ENCODE results near the gene CTRB2.

CTRB2 gene

DNA sequence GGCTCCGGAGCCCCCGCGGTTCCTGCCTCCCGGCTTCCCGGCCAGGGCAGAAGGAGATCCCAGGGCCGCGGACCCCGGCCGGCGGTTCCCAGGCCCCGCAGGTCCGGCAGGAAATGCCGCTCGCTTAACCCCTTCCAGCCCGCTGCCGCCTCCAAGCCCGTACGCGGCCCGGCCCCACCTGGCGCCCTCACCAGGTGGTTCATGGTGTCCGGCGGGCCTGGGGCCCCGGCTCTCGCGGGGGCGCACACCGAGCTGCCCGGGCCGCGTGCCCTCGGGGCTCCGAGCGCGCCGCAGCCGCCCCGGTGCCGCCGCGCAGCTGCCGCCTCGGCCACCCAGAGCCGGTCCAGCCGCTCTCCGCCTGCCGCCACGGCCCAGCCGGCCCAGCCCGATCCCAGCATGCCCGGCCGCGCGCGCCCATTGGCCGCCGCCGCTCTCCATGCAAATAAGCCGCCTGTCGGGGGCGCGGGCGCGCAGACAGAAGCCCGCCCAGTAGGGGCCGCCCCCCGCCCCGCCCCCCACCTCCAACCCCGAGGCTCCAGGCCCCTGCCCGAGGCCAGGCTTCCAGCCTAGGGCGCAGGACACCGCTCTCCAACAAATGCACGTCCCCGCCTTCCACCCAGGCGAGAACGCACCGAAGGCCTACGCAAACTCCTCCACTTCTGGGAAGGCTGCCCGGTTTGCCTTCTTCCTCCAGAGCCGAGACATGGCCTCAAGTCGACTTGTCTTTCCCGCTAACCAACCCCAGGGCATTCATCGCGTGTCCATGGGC is 44.5 kb upstream of the CTRB2 start, which contains the start of gene BCAR1:
Gene BCAR1 (minus strand): TSS at position 345 of the 769 bp plus-strand sequence. CDS start 142 bp downstream, at position 203.
- peak within 1 kb of the TSS; percentile 82 for H3K4me3 ChIP-seq (replicated peaks; ENCODE audit: low read depth, low read length)
- TF ChIP-seq, protein P1, sequence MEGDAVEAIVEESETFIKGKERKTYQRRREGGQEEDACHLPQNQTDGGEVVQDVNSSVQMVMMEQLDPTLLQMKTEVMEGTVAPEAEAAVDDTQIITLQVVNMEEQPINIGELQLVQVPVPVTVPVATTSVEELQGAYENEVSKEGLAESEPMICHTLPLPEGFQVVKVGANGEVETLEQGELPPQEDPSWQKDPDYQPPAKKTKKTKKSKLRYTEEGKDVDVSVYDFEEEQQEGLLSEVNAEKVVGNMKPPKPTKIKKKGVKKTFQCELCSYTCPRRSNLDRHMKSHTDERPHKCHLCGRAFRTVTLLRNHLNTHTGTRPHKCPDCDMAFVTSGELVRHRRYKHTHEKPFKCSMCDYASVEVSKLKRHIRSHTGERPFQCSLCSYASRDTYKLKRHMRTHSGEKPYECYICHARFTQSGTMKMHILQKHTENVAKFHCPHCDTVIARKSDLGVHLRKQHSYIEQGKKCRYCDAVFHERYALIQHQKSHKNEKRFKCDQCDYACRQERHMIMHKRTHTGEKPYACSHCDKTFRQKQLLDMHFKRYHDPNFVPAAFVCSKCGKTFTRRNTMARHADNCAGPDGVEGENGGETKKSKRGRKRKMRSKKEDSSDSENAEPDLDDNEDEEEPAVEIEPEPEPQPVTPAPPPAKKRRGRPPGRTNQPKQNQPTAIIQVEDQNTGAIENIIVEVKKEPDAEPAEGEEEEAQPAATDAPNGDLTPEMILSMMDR (IDR thresholded peaks at IDR 0.05; ENCODE audit: low read depth, low read length, missing control alignments): no peak
- peak; percentile 79 for DNase-seq (ENCODE audit: extremely low read depth, low read depth)

DNA sequence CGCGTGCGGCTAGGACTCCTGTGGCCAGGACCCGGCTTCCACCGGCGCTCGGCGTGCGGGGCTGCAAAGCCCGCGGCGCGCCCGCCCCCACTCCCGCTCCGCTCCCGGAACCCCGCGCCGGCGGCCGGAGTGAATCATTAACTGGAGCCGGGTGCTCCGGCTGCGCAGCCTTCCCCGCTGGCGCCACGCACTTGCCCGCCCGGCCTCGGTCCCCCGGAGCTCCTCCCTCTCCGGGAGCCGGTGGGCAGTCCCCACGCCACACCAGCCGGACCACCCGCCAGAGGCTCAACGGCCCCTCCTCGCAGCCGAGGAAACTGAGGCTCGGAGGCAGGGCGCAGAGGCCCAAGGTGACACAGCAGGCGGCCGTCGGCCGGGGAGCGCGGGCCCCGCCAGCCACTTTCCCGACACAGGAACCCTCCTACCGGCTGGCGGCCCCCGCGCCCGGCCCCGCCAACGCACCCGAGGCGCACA is 43.9 kb upstream of the CTRB2 start:
- TF ChIP-seq, protein P1 (IDR thresholded peaks at IDR 0.05; ENCODE audit: low read depth, low read length, missing control alignments): no peak
- H3K4me3 ChIP-seq (replicated peaks; ENCODE audit: low read depth, low read length): peak overlapping the region; percentile 82
- DNase-seq (ENCODE audit: extremely low read depth, low read depth): no peak

DNA sequence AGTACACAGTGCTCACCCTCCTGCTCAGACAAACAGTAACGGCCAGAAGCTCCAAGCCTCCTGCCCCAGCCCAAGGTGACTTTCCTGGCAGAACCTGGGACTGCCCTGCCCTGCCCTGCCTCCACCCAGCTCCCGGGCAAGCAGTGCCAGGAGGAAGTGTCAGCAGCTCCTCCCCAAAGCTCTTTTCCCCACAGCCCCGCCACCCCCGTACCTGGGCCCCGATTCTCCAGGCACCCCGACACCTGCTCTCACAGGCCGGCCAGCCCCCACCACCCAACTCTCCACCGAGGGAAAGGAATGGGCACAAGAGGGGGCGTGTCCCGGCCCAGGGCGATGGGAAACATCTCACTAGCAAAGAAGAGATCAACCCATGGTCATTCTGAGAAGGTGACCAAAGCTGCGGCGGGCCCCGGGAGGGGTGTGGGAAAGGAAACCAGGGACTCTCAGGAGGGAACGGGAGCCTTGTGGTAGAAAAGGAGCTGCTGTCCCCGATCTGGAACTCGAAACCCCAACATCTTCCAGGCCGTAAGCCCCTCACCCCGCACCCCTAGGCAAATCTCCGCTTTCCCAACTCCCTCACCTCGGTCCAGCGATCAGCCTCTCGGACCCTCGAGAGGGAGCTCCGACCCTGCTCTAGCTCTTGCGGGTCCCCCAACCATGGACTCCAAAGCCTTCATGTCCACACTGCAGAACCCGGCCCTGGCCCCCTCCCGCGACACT is 43.3 kb upstream of the CTRB2 start:
- peak overlapping the region; percentile 82 for H3K4me3 ChIP-seq (replicated peaks; ENCODE audit: low read depth, low read length)
- DNase-seq (ENCODE audit: extremely low read depth, low read depth): no peak
- TF ChIP-seq, protein P1 (IDR thresholded peaks at IDR 0.05; ENCODE audit: low read depth, low read length, missing control alignments): no peak

DNA sequence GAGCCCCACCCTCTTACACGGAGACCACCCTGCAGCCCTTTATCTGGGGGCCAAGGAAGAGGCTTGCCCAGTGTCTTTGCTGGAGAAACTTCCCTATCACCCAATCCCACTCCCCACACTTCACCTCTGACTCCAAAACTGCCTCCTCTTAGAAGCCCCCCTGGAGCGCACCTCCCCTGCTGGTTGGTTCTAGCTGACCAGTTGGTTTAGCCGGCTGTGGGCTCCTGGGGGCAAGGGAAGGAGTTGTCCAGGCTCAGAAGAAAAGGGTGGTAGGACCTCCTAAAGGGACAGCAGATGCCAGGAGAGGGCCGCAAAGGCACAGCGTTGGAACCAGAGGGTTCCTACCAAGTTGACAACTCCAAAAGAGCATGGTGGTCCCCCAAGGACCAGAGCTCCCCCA is 42.5 kb upstream of the CTRB2 start:
- no peak for DNase-seq (ENCODE audit: extremely low read depth, low read depth)
- H3K4me3 ChIP-seq (replicated peaks; ENCODE audit: low read depth, low read length): peak overlapping the region; percentile 82
- TF ChIP-seq, protein P1 (IDR thresholded peaks at IDR 0.05; ENCODE audit: low read depth, low read length, missing control alignments): no peak

DNA sequence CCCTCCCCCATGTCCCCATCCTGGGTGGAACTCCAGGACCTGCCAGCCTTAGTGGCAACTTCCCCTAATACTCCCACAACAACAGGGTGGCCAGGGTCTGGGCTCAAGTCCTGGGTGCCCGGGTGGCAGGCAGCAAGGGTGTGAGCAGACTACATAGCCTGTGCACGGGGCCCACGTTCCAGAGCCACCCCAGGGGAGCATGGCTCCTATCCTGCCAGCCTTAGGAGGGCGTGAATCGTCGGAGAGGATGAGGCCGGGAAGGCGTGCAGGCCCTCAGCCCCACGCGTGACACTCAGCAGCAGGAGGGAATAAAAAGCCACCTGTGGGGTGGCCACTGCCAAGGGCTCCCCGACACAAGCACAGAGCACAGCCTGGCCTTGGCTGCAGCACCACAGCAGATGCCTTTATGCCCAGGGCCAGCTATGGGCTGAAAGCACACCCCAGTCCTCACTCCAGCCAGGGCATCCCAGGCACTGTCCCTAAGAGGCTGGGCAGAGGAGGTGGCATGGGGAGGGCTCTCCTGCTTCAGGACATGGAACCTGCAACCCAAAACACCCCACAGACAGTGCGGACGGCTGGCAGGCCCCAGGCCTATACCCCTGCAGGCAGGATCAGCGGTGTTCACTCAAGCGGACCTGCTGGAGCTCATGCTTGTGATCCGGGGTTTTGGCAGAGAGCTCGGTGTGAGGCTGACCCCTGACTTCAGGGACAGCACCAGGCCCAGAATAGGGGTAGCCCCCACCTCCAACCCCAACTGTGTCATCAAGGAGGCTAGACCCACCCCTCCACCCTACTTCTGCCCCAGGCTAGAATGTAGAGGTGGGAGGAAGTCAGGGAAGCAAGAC is 41.8 kb upstream of the CTRB2 start:
- peak overlapping the region; percentile 82 for H3K4me3 ChIP-seq (replicated peaks; ENCODE audit: low read depth, low read length)
- DNase-seq (ENCODE audit: extremely low read depth, low read depth): no peak
- TF ChIP-seq, protein P1 (IDR thresholded peaks at IDR 0.05; ENCODE audit: low read depth, low read length, missing control alignments): no peak

DNA sequence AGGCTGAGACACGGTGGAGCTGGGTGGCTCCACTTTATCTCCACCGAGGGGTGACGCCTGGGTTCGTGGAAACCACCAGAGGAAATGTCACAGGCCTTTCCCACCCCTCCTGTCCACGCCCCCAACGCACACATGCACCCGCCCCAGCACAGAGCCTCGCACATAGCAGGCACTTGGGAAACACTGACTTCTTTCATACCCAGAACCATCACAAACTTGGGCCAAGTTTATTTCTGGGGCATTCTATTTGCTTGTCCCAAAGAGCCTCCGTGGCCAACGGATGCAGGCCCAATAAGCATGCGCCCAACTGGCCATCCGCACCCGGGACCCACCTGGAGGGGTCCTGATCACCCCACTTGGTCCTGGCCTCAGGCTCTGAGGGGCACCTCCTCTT is 41.2 kb upstream of the CTRB2 start:
- H3K4me3 ChIP-seq (replicated peaks; ENCODE audit: low read depth, low read length): peak overlapping the region; percentile 82
- TF ChIP-seq, protein P1 (IDR thresholded peaks at IDR 0.05; ENCODE audit: low read depth, low read length, missing control alignments): no peak
- DNase-seq (ENCODE audit: extremely low read depth, low read depth): no peak

All from HFF-Myc (cell line).